CD4-positive, alpha-beta T cell (primary cell): ENCODE measurements around the gene ESRP2. TPM values are rescaled to one million over a fixed set of nuclear protein-coding genes. Genes with fewer than 3 reads are reported as not detected.

Source experiments
- ATAC-seq: fragments of 200-7000 bp; cut with Tn5 transposase; one replicate; pipeline ENCODE4 v1.10.0; 2022; ENCODE audit warnings: mild to moderate bottlenecking; ENCODE audit not compliant: poor library complexity
- CTCF ChIA-PET: fragments of 350-600 bp; sonication (Branson Sonifier 250); formaldehyde crosslinking; loops from one replicate; lab custom pipeline; 2021; ENCODE audit warnings: antibody characterized with exemption, inconsistent platforms; lab: Charles Lee
- POLR2A ChIA-PET: fragments of 350-600 bp; sonication (Branson Sonifier 250); formaldehyde crosslinking; loops from one replicate; lab custom pipeline; 2021; ENCODE audit warnings: antibody characterized with exemption, inconsistent platforms; lab: Charles Lee
- DNase-seq, 14 experiments: peaks; one replicate each; pipeline ENCODE4 v3.0.0-alpha.2; 2013 to 2020; ENCODE audit warnings: mixed read lengths in 2 of 14
- H3K27ac ChIP-seq, 2 donors: one replicate each; pipeline versions ENCODE4 v1.5.1 to v1.7.0; 2013; ENCODE audit warnings: low read length in 2 of 2, low read depth in 1 of 2, mild to moderate bottlenecking in 1 of 2
- H3K27me3 ChIP-seq, 2 experiments: 1 replicate in 1 of 2; 2 replicates in 1 of 2; pipeline versions ENCODE4 v1.6.1 to v1.7.0; 2013; ENCODE audit warnings: low read length in 2 of 2, control low read depth in 1 of 2, mild to moderate bottlenecking in 1 of 2, moderate library complexity in 1 of 2; ENCODE audit not compliant: insufficient read depth in 2 of 2, control insufficient read depth in 1 of 2
- H3K36me3 ChIP-seq: one replicate; pipeline ENCODE4 v1.6.1; 2013; ENCODE audit warnings: low read length, control low read depth; ENCODE audit not compliant: insufficient read depth
- H3K4me1 ChIP-seq: one replicate; pipeline ENCODE4 v1.6.1; 2013; ENCODE audit warnings: low read length, control low read depth; ENCODE audit not compliant: insufficient read depth
- H3K4me3 ChIP-seq: one replicate; pipeline ENCODE4 v1.5.1; 2013; ENCODE audit warnings: mild to moderate bottlenecking, low read length, moderate library complexity
- H3K9me3 ChIP-seq, 2 experiments: 1 replicate in 1 of 2; 2 replicates in 1 of 2; pipeline versions ENCODE4 v1.6.1 to v1.7.0; 2013; ENCODE audit warnings: low read length in 2 of 2, mild to moderate bottlenecking in 2 of 2, control low read depth in 1 of 2, moderate library complexity in 1 of 2; ENCODE audit not compliant: control insufficient read depth in 1 of 2, insufficient read depth in 1 of 2
- H3K27ac Mint-ChIP-seq: one replicate; pipeline ENCODE4 v1.8.0; 2020; ENCODE audit warnings: mixed read lengths
- H3K27me3 Mint-ChIP-seq: one replicate; pipeline ENCODE4 v1.8.0; 2021; ENCODE audit warnings: mixed read lengths
- H3K36me3 Mint-ChIP-seq: one replicate; pipeline ENCODE4 v1.8.0; 2021; ENCODE audit warnings: low read depth, mixed read lengths
- H3K4me1 Mint-ChIP-seq: one replicate; pipeline ENCODE4 v1.8.0; 2021; ENCODE audit warnings: low read depth, mixed read lengths
- H3K4me3 Mint-ChIP-seq: one replicate; pipeline ENCODE4 v1.8.0; 2020; ENCODE audit warnings: mild to moderate bottlenecking, mixed read lengths
- H3K9me3 Mint-ChIP-seq: one replicate; pipeline ENCODE4 v1.8.0; 2020; ENCODE audit warnings: mixed read lengths
- intact Hi-C, 2 experiments: fragments of 100-400 bp; cut with DNase I in 1 of 2; cut with micrococcal nuclease in 1 of 2; formaldehyde crosslinking; loops; one replicate each; pipeline versions ENCODE4 v1.15.1 to v1.9.0; 2023 to 2025; cut with DNase I, micrococcal nuclease
- total RNA-seq, 174 experiments: library from RNA in 2 of 174; stranded (reverse) in 2 of 174; gene quantifications; one replicate each; pipeline ENCODE4 v1.2.3 and lab custom pipeline; 2021 to 2026
- TF ChIP-seq, protein P1 (sequence below): fragments of 200-600 bp; IDR thresholded peaks from one replicate; pipeline ENCODE4 v1.8.0; 2022; ENCODE audit warnings: antibody characterized with exemption, mild to moderate bottlenecking

Gene ESRP2
- total RNA-seq, 2 experiments from 2014 or later: not detected

- peaks cover 49% of the 10 kb centered on the region for H3K4me1 ChIP-seq
- CTCF ChIA-PET: interaction anchor here (2.4 to 3.0 kb wide), 2 partner anchors 18 to 85 kb away, joined by 12 to 15 read pairs; no protein-coding TSS in a partner anchor
- ATAC-seq (no peak), DNase-seq (peak in 1 of 14 experiments; percentile 16)
- no peaks in the 10 kb centered on the region for H3K36me3 ChIP-seq
- Mint-ChIP-seq H3K4me3 (peak overlapping the region; percentile 99), H3K4me1 (peaks cover 27% of the 10 kb centered on the region), H3K27me3 (no peaks in the 10 kb centered on the region), H3K27ac (no peak overlapping the region), H3K9me3 (no peaks in the 10 kb centered on the region), H3K36me3 (peaks cover 3% of the 10 kb centered on the region)
- TF ChIP-seq, protein P1, sequence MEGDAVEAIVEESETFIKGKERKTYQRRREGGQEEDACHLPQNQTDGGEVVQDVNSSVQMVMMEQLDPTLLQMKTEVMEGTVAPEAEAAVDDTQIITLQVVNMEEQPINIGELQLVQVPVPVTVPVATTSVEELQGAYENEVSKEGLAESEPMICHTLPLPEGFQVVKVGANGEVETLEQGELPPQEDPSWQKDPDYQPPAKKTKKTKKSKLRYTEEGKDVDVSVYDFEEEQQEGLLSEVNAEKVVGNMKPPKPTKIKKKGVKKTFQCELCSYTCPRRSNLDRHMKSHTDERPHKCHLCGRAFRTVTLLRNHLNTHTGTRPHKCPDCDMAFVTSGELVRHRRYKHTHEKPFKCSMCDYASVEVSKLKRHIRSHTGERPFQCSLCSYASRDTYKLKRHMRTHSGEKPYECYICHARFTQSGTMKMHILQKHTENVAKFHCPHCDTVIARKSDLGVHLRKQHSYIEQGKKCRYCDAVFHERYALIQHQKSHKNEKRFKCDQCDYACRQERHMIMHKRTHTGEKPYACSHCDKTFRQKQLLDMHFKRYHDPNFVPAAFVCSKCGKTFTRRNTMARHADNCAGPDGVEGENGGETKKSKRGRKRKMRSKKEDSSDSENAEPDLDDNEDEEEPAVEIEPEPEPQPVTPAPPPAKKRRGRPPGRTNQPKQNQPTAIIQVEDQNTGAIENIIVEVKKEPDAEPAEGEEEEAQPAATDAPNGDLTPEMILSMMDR: no peak
- no peaks in the 10 kb centered on the region for H3K9me3 ChIP-seq
- intact Hi-C loops: loop anchor here in 1 of 2 experiments (5.0 to 10.0 kb wide), 2 partner anchors 202 to 599 kb away; partner anchors contain the start of genes SMPD3 and TANGO6
- no peak overlapping the region for H3K27ac ChIP-seq
- POLR2A ChIA-PET: interaction anchor here (0.6 to 1.2 kb wide), 3 partner anchors 43 to 1009 kb away, joined by 3 to 6 read pairs (median 3); no protein-coding TSS in a partner anchor
- H3K27me3 ChIP-seq: no peaks in the 10 kb centered on the region
- H3K4me3 ChIP-seq: no peak overlapping the region
These were observed 7.3 kb upstream of the ESRP2 start for GRCh38 chr16:68242926-68243858.

DNA sequence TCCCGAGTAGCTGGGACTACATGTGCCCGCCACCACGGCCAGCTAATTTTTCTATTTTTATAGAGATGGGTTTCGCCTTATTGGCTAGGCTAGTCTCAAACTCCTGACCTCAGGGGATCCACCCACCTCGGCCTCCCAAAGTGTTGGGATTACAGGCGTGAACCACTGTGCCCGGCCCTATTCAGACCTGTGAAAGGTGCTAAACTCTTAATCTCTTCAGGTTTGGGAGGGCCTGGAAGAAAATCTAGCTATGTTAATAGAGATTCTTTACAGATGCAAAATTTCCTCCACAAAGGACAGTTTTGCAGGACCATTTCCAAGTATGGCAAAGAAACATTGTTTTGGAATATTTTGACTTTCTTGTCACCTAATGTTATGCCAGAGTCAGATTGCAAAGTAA, 6.2 kb upstream of the ESRP2 start:
- ATAC-seq (no peak), DNase-seq (no peak)
- ChIA-PET POLR2A (no interaction called here), CTCF (no interaction called here)
- Mint-ChIP-seq H3K27ac (no peak overlapping the region), H3K9me3 (no peaks in the 10 kb centered on the region), H3K4me3 (peak overlapping the region; percentile 63), H3K4me1 (peaks cover 37% of the 10 kb centered on the region), H3K36me3 (peaks cover 3% of the 10 kb centered on the region), H3K27me3 (no peaks in the 10 kb centered on the region)
- H3K36me3 ChIP-seq: no peaks in the 10 kb centered on the region
- peaks cover 57% of the 10 kb centered on the region for H3K4me1 ChIP-seq
- TF ChIP-seq, protein P1: no peak
- no peak overlapping the region for H3K4me3 ChIP-seq
- no peaks in the 10 kb centered on the region for H3K9me3 ChIP-seq
- H3K27ac ChIP-seq: no peak overlapping the region
- H3K27me3 ChIP-seq: no peaks in the 10 kb centered on the region
- intact Hi-C loops: loop anchor here in 1 of 2 experiments (5.0 to 10.0 kb wide), 2 partner anchors 203 to 600 kb away; partner anchors contain the start of genes SMPD3 and TANGO6

GRCh38 chr16:68238029-68238345, 2.1 kb upstream of the ESRP2 start:
- peak; percentile 27 for ATAC-seq
- Histone ChIP-seq H3K4me1 (peaks cover 41% of the 10 kb centered on the region), H3K36me3 (no peaks in the 10 kb centered on the region), H3K27me3 (no peaks in the 10 kb centered on the region), H3K9me3 (peaks cover 0 to 9% of the 10 kb centered on the region in 2 experiments), H3K27ac (no peak overlapping the region), H3K4me3 (peak overlapping the region; percentile 66)
- peak overlapping the region; percentile 77 for H3K27ac Mint-ChIP-seq
- H3K4me3 Mint-ChIP-seq: peak overlapping the region; percentile 95
- peaks cover 35% of the 10 kb centered on the region for H3K4me1 Mint-ChIP-seq
- no peaks in the 10 kb centered on the region for H3K36me3 Mint-ChIP-seq
- peak in 1 of 14 experiments; percentile 51 for DNase-seq
- no peaks in the 10 kb centered on the region for H3K9me3 Mint-ChIP-seq
- TF ChIP-seq, protein P1: peak; percentile 20
- no peaks in the 10 kb centered on the region for H3K27me3 Mint-ChIP-seq
- intact Hi-C loops: loop anchor here in 1 of 2 experiments (5.0 to 10.0 kb wide), 3 partner anchors 163 to 947 kb away; partner anchors contain the start of genes RANBP10, SNTB2 and TSNAXIP1
- CTCF ChIA-PET: interaction anchor here (0.8 to 2.7 kb wide), 4 partner anchors 23 to 421 kb away, joined by 3 to 16 read pairs (median 6); no protein-coding TSS in a partner anchor
- POLR2A ChIA-PET: interaction anchor here (0.7 to 3.2 kb wide), 9 partner anchors 11 to 431 kb away, joined by 3 to 10 read pairs (median 5); partner anchors contain the start of genes NFATC3, PRMT7, RANBP10 and SLC7A6
